Hepatocyte (in vitro differentiated cells): Measurements from ENCODE around the gene HNRNPH1. TPM values are rescaled to one million over a fixed set of nuclear protein-coding genes. Genes with fewer than 3 reads are reported as not detected.
"Not testable (repeated sequence)": the region's sequence is repeated elsewhere in the genome, so short reads cannot be mapped to it uniquely, and the experiment has no call there.

Experiments
- DNase-seq: peaks from one replicate; pipeline ENCODE4 v3.0.0-alpha.2; 2016; ENCODE audit warnings: low spot score
- H2AFZ ChIP-seq: fragments of 200-600 bp; sonication (generic); 2 replicates; pipeline ENCODE4 v1.6.0; 2016; ENCODE audit warnings: antibody characterized with exemption, mild to moderate bottlenecking
- H3K27ac ChIP-seq: fragments of 200-600 bp; sonication (generic); 2 replicates; pipeline ENCODE4 v1.5.1; 2016; ENCODE audit warnings: mild to moderate bottlenecking
- H3K27me3 ChIP-seq: fragments of 200-600 bp; sonication (generic); 2 replicates; pipeline ENCODE4 v1.6.1; 2016
- H3K36me3 ChIP-seq: fragments of 200-600 bp; sonication (generic); replicated peaks from 2 replicates; pipeline ENCODE4 v1.5.1; 2016; ENCODE audit warnings: low read depth; ENCODE audit not compliant: insufficient read depth
- H3K4me1 ChIP-seq: fragments of 200-600 bp; sonication (generic); 2 replicates; pipeline ENCODE4 v1.5.1; 2016; ENCODE audit warnings: mild to moderate bottlenecking, moderate library complexity; ENCODE audit not compliant: insufficient read depth
- H3K4me2 ChIP-seq: fragments of 200-600 bp; sonication (generic); 2 replicates; pipeline ENCODE4 v1.6.0; 2016
- H3K4me3 ChIP-seq: fragments of 200-600 bp; sonication (generic); 2 replicates; pipeline ENCODE4 v1.5.1; 2016; ENCODE audit warnings: mild to moderate bottlenecking
- H3K79me2 ChIP-seq: fragments of 200-600 bp; sonication (generic); 2 replicates; pipeline ENCODE4 v1.6.0; 2017; ENCODE audit warnings: mild to moderate bottlenecking
- H3K9me2 ChIP-seq: fragments of 200-600 bp; sonication (generic); replicated peaks from 2 replicates; pipeline ENCODE4 v1.6.0; 2017; ENCODE audit warnings: mild to moderate bottlenecking; ENCODE audit not compliant: insufficient read depth
- H3K9me3 ChIP-seq: fragments of 200-600 bp; sonication (generic); 2 replicates; pipeline ENCODE4 v1.5.1; 2016; ENCODE audit warnings: low read depth, mild to moderate bottlenecking
- H4K20me1 ChIP-seq: fragments of 200-600 bp; sonication (generic); 2 replicates; pipeline ENCODE4 v1.6.0; 2016; ENCODE audit warnings: mild to moderate bottlenecking; ENCODE audit not compliant: insufficient read depth, poor library complexity, severe bottlenecking
- EZH2 ChIP-seq: fragments of 200-600 bp; sonication (generic); IDR thresholded peaks from 2 replicates; pipeline ENCODE4 v1.6.1; 2016; ENCODE audit warnings: antibody characterized with exemption, mild to moderate bottlenecking, borderline replicate concordance
- EZH2phosphoT487 ChIP-seq: fragments of 200-600 bp; sonication (generic); IDR thresholded peaks from one replicate; pipeline ENCODE4 v1.6.1; 2018; ENCODE audit warnings: antibody characterized with exemption, mild to moderate bottlenecking, low read depth, moderate library complexity; ENCODE audit not compliant: unreplicated experiment, severe bottlenecking
- WGBS: methylation state at CpG from one replicate; pipeline ENCODE4 v1.1.6; 2016; ENCODE audit warnings: low lambda C conversion rate; ENCODE audit errors: missing lambda C conversion rate; 5-methylcytosine and 5-hydroxymethylcytosine counted together
- polyA plus RNA-seq: library from polyadenylated mRNA; unstranded; fragments of >200 nt; fragmentation: Nextera tagmentation; extraction: Ambion mirVana; gene quantifications from 2 replicates; pipeline ENCODE4 v1.2.1, GENCODE V29; 2016
- total RNA-seq: library from RNA; depleted of rRNA; stranded (reverse); fragments of >200 nt; gene quantifications from 2 replicates; pipeline ENCODE4 v1.2.3, GENCODE V29; 2014
- TF ChIP-seq, protein P1 (sequence below): fragments of 200-600 bp; sonication (generic); IDR thresholded peaks from 2 replicates; pipeline ENCODE4 v1.5.1; 2016; ENCODE audit warnings: antibody characterized with exemption, mild to moderate bottlenecking; ENCODE audit not compliant: poor library complexity

Gene HNRNPH1
- total and polyA plus RNA-seq, 2 experiments from 2014 or later, result 99.9 to 485 TPM

DNA sequence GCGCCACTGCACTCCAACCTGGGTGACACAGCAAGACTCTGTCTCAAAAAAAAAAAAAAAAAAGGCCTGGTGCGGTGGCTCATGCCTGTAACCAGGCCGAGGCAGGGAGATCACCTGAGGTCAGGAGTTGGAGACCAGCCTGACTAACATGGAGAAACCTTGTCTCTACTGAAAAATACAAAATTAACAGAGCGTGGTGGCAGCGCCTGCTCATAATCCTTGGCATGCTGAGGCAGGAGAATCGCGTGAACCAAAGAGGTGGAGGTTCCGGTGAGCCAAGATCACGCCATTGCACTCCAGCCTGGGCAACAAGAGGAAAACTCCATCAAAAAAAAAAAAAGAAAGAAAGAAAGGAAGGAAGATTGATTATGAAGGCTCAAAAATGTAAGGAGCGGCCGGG lies 15.8 kb upstream of the HNRNPH1 start:
- H3K9me2 ChIP-seq, H3K27me3 ChIP-seq, H3K79me2 ChIP-seq, H3K4me3 ChIP-seq, H2AFZ ChIP-seq, H4K20me1 ChIP-seq, H3K4me2 ChIP-seq, H3K36me3 ChIP-seq, H3K4me1 ChIP-seq, H3K9me3 ChIP-seq, DNase-seq, H3K27ac ChIP-seq: not testable (repeated sequence)
- WGBS, result 92% methylated on average over 9 of the region's 11 CpGs

DNA sequence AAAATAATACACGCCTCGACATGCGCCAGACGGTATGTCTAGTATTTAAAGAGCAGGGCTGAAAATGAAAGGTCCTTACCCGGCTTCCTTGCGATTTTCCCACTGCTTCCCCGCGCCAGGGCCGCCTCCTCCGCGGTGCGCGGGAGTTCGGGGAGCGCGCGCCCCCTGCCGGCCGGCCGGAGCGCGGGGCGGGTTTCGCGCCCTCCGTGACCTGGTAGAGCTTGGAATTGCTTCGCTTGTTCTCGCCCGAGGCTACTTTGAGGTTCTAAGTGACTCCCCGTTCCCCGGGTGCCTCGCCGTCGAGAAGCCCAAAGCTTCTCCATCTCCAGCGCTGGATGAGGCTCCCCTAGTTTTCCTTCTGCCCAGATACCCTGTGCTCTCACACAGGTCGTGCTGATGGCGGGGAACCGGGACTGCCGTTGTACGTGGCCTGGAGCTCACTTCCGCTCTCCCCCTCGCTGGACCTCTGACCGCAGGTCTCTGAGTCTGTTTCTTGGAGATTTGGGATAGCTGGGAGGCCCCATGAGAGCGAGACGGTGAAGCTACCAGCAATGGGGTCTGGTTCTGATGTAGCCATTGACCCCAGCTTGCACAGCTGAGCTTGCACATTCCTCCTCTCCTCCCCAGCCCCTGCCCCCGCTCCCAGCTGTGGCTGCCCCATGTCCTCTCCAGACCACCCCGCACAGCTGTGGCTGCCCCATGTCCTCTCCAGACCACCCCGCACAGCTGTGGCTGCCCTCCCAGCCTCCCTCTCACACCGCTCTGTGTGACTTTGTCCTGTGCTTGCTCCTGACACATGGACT lies 11.1 kb upstream of the HNRNPH1 start:
- not testable (repeated sequence) for DNase-seq, H3K4me3 ChIP-seq, H3K4me1 ChIP-seq, H3K36me3 ChIP-seq, H3K27me3 ChIP-seq, H3K27ac ChIP-seq, H3K9me2 ChIP-seq, H3K9me3 ChIP-seq, H4K20me1 ChIP-seq, H2AFZ ChIP-seq
- Histone ChIP-seq H3K79me2 (peaks cover 13% of the 10 kb centered on the region), H3K4me2 (peak overlapping the region; percentile 63)
- 12% methylated on average over 10 of the region's 49 CpGs for WGBS

DNA sequence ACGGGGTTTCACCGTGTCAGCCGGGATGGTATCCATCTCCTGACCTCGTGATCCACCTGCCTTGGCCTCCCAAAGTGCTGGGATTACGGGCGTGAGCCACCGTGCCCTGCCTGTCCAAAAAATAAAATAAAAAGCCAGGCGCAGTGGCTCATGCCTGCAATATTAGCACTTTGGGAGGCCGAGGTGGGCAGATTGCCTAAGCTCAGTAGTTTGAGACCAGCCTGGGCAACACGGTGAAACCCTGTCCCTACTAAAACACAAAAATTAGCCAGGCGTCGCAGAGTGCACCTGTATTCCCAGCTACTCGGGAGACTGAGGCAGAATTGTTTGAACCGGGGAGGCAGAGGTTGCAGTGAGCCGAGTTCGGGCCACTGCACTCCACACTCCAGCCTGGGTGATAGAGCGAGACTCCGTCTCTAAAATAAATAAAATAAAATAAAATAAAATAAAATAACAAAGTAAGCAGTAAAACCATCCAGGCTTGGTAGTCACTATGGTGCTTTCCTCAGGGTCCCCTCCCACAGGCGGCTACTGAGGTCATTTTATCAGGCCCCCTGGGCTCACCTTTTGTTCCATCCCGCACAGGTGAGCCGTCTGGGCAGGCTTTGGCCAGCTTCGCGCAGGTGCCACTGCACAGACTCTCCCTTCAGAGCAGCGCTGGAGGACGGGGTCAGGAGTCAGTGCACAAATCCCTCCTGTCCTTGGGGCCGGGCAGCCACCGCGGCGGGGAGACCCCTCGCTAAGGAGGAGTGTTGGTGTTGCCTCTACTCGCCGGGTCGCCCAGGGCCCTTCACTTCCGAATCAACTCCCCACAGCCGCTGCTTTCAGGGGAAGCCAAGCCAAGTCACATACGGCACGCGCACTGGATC lies 10.3 kb upstream of the HNRNPH1 start:
- Histone ChIP-seq H3K4me2 (peak overlapping the region; percentile 75), H3K79me2 (peaks cover 13% of the 10 kb centered on the region), H3K4me3 (peak overlapping the region; percentile 30)
- H3K9me3 ChIP-seq, H3K9me2 ChIP-seq, H3K4me1 ChIP-seq, H2AFZ ChIP-seq, H3K36me3 ChIP-seq, H3K27me3 ChIP-seq, DNase-seq, H4K20me1 ChIP-seq, H3K27ac ChIP-seq: not testable (repeated sequence)
- 71% methylated on average over 21 of the region's 38 CpGs for WGBS

DNA sequence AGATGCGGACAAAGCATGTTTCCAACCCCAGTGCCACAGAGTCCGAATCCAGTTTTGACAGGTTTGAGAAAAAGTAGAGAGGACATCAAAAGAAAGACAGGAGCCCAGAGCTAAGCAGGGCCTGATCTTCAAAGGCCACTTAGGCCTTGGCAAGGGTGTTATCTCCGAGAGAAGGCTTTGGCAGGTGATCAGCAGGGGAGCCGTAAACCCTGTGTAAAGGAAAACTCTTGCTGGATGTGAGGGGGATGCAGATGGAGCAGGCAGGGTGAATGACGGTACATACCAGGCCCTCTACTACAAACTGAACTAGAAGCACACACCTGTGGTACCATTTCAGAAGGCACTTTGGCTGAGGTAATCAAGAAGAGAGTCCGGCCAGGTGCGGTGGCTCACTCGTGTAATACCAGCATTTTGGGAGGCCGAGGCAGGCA lies 1.4 kb upstream of the HNRNPH1 start:
- peak overlapping the region; percentile 96 for H3K27ac ChIP-seq
- H3K27me3 ChIP-seq, result no peaks in the 10 kb centered on the region
- peaks cover 17% of the 10 kb centered on the region for H3K36me3 ChIP-seq
- peak overlapping the region; percentile 60 for H2AFZ ChIP-seq
- no peaks in the 10 kb centered on the region for H3K9me2 ChIP-seq
- no peak for TF ChIP-seq EZH2
- TF ChIP-seq EZH2phosphoT487, result no peak
- TF ChIP-seq, protein P1, sequence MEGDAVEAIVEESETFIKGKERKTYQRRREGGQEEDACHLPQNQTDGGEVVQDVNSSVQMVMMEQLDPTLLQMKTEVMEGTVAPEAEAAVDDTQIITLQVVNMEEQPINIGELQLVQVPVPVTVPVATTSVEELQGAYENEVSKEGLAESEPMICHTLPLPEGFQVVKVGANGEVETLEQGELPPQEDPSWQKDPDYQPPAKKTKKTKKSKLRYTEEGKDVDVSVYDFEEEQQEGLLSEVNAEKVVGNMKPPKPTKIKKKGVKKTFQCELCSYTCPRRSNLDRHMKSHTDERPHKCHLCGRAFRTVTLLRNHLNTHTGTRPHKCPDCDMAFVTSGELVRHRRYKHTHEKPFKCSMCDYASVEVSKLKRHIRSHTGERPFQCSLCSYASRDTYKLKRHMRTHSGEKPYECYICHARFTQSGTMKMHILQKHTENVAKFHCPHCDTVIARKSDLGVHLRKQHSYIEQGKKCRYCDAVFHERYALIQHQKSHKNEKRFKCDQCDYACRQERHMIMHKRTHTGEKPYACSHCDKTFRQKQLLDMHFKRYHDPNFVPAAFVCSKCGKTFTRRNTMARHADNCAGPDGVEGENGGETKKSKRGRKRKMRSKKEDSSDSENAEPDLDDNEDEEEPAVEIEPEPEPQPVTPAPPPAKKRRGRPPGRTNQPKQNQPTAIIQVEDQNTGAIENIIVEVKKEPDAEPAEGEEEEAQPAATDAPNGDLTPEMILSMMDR, result no peak
- DNase-seq, result no peak
- H3K4me2 ChIP-seq, result peak overlapping the region; percentile 90
- H4K20me1 ChIP-seq, result peaks cover 31% of the 10 kb centered on the region
- peaks cover 43% of the 10 kb centered on the region for H3K79me2 ChIP-seq
- peaks cover 19% of the 10 kb centered on the region for H3K4me1 ChIP-seq
- WGBS, result 87% methylated on average over 9 of the region's 9 CpGs
- no peak overlapping the region for H3K4me3 ChIP-seq
- H3K9me3 ChIP-seq, result no peaks in the 10 kb centered on the region
